GM20431 (cell line): Measurements from ENCODE around the gene SOCS3.

Experiments used
- in situ Hi-C: fragments of 300-500 bp; cut with MseI, MboI; formaldehyde crosslinking; loops from one replicate; pipeline ENCODE4 v1.15.0; 2020; ENCODE audit warnings: low sequenced_read_pairs; ENCODE audit not compliant: unreplicated experiment

SOCS3 gene

DNA sequence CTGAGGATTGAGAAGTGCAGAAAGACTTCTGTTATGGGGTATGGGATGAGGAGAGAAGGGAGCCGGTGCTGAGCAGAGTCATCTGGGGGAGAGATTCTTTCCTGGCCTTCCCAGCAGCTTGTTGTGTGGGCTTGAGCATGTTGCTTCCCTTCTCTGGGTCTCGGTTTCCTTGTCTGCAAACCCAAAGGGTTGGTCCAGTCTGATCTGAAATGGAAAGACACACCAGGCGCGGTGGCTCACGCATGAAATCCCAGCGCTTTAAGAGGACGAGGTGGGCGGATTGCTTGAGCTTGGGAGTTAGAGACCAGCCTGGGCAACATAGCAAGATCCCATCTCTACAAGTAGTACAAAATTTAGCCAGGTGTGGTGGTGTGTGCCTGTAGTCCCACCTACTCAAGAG, 6.0 kb downstream of the SOCS3 start:
- in situ Hi-C loops = no loop called here

DNA sequence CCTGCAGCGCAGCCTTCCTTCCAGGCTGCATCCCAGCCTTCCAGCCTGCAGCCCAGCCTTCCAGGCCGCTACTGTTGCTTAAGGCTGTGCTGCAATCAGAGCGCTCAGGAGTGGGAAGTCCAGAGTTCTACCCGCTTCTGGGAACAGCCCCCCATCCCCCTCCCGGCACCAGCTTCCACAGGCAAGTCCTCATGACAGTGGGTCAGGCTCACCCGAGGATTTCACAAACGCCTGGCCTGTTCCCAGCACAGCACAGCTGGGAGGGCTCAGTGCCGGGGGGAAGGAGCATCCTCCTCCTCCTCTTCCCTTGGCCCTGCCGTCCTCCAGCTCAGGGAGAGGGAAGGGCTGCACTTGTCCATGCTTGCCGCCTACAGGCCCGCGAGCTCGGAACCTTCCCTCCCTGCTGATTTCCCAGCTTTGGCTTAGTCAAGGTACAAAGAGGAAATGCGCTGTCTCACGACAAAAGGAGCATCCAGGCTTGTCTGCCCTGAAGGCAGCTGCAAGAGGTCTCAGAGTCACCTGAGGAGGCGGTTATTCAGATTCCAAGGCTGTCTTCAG, 8.3 kb downstream of the SOCS3 start:
- in situ Hi-C loops = no loop called here

DNA sequence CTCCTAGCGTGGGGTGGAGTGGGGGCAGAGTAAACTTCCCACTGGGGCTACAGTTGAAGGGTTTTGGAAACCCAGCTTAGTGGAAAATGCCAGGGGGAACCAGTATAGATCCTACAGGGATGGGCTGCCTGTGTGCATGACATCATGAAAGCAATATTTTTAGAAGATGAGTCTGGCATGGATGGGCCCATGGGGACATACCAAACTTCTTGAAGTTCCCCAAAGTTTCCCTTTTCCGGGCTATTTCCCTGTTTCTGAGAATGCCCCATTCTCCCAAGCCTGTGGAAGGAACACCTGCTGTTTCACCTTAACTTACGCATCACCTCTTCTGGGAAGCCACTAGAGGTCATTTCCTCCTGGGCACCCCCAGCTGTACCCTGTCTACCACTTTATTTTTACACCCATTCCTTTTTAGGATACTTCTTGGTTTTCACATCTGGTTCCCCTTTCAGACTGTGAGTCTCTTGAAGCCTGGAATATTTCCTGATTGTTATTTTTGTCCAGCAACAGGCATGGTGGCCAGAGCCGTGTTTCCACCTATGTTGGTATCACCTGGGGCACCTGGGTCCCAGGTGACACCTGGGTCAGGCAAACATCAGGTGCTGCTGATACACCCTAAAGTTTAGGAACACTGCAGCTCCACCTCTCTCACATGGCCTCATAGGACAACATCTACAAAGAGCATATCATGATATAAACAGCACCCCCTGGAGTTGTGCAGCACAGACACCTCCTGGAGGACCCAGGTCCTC, 9.8 kb downstream of the SOCS3 start:
- in situ Hi-C loops = no loop called here

DNA sequence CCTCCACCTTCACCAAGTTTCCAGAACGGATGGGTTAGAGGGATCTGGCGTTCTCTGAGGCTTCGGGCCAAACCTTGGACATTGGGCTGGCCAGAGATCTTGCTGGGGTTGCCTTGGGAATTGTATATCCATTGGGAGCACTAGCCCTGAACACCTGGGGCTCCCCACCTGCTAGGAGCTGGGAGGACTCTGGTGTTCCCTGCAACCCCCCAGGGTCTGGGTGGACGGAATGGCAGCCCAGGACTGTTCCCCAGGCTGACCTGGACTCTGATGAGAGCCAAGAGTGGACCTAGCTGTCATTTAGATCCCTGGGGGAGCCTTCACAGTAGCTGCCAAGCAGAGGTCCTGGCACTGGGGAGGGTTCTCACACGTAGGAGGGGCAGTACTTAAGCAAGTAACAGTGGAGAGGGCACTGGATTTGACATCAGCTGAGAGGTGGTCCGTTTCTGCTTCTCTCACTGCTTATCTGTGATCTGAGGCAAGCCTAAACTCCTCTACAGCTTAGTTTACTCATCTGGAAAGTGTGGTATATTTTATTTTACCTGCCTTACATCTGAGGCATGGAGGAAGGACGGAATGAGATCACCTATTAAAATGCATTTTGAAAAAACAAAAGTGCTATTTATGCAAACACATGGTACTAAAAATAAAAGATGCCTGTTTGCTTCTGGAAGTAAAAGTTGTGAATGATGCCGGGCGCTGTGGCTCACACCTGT, 11.7 kb downstream of the SOCS3 start:
- in situ Hi-C loops = no loop called here

DNA sequence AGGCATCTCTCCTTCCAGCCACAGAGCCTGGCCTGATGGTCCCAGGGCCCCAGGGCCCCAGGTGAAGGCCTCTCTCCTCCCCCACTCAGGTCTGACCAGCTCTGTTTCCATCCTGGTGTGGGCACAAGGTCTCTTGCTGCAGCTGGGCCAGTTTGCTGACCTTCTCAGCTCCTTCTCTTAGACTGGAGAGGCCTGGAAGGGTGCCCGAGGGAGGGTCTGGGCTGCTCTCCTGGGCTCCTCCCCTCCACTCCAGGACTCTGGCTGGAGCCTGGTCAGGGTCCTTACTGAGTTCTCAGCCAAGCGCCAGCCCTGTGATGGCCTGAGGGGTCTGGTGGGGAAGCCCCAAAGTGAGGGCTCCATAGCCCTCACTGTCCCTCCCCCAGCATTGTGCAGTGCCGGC, 12.4 kb downstream of the SOCS3 start:
- in situ Hi-C loops = no loop called here

DNA sequence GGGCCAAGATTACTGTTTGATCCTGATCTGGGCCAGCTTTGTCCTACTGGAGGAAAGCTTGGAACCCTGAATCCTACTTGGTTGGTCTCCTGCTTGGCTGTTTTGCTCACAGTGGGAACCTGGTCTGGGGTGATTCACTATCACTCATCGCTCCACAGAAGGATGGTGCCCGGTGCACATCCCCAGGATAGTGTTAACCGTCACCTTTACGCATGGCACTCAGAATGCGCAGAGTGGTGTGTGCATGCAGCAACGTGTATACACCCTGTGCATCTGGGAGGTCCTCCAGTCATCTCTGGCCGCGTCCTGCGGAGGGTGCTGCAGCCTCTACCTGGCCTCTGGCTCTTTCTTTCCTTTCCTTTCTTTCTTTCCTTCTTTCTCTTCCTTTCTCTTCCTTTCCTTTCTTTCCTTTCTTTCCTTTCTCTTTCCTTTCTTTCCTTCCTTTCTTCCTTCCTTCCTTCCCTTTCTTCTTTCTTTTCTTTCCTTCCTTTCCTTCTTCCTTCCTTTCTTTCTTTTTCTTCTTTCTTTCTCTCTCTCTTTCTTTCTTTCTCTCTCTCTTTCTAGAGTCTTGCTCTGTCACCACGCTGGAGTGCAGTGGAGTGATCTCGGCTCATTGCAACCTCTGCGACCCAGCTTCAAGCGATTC, 13.1 kb downstream of the SOCS3 start:
- in situ Hi-C loops = no loop called here

DNA sequence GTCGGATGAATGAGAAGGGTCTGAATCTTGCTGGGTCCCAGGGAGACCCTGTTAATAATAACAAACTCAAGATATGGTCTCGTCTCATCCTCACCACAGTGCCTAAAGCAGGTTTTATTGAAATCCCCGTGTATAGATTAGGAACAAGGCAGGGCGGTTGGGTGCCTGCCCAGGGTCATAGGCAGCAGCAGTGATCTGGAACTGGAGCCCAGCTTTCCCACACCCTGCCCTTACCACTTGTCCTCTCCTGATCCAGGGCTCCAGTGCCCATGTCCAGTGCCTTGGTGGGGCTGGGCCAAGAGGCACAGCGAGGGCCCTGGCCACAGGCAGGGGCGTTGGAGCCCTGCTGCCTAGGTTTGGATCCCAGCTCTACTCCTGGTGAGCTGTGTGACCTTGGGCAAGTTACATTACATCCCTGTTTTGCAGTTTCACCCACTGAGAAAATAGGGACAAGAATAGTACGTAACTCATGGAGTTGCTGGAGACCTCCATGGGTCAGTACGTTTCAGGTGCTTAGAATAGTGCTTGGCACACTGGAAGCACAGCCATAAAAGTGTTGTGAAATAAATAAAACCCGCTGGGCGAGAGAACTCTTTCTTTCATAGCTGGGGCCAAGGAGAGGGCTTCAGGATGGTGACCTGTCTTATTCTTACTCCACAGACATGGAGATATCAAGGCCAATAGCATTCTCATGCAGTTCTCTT, 13.9 kb downstream of the SOCS3 start:
- in situ Hi-C loops = no loop called here

DNA sequence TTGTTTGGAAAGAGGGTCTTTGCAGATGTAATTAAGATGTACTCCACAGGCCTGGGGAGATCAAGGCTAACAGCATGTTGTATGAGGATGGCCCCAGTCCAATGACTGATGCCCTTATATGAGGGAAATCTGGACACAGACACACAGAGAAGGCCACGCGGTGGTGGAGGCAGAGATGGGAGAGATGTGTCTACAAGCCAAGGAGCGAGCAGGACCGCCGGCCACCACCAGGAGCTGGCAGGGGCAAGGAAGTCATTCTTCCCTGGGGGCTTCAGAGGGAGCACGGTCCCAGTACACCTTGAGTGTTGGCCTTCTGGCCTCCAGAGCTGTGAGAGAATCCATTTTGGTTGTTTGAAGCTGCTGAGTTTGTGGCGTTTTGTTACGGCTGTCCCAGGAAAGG, 14.7 kb downstream of the SOCS3 start:
- in situ Hi-C loops = no loop called here

DNA sequence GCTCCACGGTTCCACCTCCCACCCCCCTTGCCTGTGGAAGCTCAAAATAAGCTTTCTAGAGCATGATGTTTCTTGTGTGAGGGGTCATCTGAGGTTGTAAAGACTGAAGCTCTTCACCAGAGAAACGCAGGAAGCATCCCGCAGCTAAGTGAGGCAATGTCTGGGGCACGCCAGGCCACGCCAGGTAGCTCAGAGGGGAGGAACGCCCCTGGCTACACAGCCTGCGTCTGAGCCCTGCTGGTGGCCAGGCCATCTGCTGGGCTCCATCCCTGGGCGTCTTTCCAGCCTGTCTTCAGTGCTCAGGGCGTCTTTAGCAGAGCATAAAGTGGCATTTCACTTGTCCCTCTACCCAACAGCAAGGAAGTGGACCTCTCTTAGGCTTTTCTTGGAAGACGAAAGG, 15.2 kb downstream of the SOCS3 start:
- in situ Hi-C loops = no loop called here

DNA sequence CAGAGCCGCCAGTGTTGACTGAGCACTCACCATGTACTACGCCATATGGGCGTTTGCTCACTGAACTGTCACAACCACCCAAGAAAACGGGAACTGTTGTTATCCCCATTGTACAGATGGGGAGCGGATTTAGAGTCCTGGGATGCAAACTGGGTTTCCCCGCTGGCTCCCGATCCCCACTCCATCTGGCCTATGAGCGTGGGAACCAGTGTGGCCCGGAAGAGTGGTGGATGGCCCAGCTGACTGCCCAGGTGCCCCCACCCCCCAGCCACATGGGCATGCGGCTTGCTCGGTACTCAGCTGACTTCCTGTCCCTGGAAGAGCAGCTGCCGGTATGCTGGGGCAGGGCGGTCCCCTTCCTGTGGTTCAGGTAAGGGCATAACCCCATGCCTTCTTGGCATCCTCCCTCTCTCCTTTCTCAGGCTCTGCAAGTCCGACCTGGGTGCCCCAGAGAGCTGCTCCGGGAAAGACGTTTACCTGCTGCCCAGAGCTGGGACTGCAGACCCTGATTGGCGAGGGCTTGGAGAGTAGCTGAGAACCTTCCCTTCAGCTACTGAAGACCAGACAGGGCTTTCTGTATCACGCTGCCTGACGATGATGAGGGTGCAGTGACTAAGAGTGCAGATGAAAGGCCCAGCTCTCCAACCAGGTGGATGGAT, 16.2 kb downstream of the SOCS3 start:
- in situ Hi-C loops = no loop called here

DNA sequence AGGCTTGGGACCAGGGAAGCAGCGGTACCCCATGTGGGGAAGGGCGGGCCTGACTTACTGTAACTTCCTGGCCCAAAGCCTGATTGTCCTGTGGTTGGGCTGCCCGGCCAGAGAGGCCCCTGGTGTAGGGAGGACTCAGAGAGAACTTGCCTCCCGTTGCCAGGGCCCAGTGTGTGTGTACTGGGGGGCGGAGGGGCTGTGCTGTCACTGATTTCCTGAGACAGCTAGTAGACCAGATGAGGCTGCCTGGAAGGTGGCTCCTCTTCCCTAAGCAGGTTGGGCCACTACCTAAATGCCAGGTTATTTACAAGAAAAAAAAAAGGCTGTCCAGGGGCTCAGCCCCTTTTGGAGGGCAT, 16.7 kb downstream of the SOCS3 start:
- in situ Hi-C loops = no loop called here

DNA sequence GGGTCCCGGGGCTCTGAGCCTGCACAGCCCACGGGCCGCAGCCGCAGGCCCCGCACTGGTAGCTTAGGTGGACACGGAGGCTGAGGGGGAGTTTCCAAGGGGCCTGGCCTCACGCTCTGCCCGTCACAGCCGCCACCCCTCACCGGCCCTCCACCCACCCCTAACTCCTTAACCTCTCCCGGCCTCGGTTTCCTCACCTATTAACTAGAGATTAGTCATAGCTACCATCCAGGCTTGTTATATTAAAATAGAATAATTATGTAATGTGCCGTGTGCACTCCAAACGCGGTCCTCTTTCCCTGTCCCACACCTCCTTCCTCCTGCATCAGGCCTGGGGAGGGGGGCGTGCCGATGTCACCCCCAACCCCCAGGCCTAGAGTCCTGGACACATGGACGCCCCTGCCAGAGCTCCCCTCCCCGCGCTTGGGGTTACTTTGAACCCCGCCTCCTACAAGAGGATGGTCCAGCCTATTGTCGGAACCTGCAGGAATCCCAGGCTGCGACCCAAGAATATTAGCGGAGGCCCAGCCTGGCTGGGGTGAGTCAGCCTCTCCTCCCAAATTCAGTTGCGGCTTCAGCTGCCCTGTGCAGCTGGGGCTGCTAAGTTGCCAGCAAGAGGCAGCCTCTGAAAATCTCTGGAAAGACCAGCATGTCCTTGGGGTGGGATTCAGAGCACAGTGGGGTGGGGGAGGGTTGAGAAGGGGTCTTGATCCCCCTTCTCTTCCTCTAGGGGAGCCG, 17.3 kb downstream of the SOCS3 start:
- in situ Hi-C loops = no loop called here

DNA sequence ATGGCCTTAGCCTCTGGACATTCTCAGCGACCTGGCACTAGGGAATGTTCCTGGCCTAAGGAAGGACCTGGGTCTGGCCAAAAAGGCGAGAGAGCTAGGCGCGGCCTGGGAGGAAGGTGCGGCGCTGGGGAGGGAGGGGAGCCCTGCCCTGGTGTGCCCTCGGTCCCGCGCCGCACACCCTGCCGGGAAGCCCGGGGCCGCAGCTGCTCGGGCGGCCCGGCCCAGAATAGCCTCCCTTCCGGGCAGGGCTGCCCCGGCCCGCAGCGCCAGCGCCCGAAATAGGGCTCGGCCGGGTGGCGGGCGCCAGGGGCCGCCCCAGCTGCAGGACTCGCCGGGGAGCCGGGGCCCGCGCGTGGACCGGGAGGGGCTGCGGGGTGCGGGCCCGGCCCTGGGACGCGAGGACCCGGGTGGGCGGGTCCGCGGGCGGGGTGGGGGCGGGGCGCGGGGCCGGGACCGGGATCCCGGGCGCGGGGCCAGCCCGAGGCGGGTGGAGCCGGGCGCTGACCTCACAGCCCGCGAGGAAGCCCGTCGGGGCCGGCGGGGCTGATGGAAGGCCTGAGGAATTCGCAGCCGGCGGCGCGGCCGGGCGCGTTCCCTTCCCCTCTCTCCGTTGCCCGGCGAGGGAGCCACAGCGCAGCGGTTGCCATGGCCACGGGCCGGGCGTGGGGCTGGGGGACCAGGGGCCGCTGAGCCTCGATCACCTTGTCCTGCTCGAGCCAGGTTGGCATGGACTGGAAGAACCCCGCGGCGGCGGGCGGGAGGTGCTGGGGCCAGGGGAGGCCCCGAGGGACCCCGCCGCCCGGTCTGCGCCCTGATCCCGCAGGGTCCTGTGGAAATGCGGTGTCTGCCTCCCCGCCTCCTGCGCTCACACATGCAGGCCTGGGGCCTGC, 18.1 kb downstream of the SOCS3 start:
- in situ Hi-C loops = no loop called here

DNA sequence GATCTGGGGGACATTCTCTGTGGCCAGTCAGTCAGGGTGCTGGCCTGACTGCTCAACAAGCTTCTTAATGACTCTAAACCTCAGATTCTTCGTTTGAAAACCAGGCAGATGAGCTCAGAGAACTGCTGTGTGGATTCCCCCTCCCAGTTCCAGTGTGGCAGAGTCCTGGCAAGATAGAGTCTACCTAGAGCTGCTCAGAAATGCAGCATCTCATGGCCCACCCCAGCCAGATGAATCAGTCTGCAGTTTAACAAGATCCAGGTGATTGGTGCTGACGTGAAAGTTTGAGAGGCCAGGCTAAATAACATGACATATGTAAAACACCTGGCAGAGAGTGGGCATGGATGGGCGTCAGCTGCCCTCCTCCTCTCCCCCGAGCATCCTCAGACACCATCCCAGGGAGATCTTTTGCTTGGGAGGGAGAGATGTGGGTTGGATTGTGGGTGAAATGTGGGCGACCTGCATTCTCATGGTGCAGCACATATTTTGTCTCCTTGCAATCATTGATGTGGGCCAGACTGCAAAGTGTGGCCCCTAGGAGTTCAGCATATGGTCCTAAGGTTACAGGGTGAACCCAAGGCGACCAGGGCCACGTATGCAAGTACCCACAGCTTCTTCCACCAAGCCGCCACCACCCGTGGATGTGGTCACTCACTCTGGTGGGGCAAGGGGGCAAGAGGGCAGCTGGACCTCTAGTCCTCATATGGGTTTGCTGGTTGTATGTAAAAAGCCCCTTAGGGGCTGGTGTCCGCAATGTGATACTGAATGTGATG, 19.5 kb downstream of the SOCS3 start:
- in situ Hi-C loops = no loop called here

DNA sequence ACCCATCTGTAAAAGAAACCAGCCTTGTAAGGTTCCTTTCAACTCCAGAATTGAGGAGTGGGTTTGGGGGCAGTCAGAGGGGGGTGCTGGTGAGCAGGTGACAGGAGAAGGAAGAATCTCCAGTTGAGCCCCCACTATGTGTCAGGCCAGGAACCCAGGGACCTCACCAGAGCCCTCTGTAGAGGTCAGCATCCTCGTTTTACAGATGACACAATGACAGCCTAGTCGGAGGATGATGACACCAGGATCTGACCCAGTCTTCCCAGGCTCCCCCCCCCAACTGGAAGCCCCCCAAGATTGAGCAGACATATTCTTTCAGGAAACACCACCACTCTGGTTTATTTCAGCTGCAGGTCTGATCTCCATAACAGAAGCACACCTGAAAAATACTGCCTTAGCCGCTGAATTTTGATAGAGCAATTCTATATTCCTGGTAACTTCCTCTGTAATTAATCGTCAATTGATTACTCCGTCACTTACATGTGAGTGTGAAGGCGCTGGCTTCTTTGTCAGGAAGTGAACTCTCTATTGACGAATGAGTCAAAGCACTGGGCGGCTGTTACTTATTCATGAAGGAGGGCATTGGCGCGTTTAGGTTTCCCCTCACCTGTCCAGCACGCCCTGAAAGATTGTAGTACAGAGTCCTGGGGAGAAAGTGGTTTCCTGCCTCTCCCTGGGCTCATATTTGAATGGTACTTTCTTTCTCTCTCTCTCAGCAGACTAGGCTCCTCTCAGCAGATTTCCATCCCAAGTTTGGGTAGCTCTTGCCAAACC, 21.2 kb downstream of the SOCS3 start:
- in situ Hi-C loops = no loop called here

DNA sequence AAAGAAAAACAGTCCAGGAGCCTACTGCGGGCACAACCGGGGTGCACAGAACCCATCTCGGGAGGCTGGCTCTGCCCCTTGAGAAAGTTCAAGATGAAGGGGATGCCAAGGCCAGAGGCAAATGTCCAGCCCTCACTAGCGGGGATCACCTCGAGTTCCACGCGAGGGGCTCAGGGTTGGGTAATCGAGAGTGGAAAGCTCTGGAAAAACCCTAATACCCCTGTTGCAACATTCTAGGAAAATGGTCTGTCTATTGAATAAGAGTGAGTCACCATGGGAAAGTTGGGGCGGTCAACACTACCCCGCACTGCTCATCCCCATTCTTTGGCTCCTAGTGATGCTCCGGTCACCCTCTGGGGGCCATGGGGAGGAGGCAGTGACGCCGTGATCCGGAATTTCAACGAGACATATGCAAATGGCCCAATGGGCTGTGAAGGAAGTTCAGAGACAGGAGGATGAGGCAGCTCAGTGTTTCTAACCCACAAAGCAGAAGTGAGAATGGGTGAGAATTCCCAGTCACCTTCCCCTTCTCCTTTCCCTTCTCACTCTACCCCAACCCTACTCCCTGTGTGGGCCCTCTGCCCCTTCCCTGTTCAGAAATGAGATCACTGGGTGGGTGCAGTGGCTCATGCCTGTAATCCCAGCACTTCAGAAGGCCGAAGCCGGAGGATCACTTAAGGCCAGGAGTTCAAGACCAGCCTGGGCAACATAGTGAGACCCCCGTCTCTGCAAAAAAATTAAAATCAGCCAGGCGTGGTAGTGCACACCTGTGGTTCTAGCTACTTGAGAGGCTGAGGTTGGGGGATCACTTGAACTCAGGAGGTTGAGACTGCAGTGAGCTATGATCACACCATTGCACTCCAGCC, 22.4 kb downstream of the SOCS3 start:
- in situ Hi-C loops = no loop called here
